GM12878 (cell line): Measurements from ENCODE around the gene OTC. TPM values are rescaled to one million over a fixed set of nuclear protein-coding genes. Genes with fewer than 3 reads are reported as not detected.
A peak's percentile ranks its signal among the peaks of the same experiment; 100 is the strongest.

ENCODE experiments used
- ATAC-seq: fragments of 200-7000 bp; cut with Tn5 transposase; 3 replicates; pipeline ENCODE4 v1.9.1; 2020; ENCODE audit warnings: mild to moderate bottlenecking, moderate library complexity
- BruUV-seq: library from RNA; stranded (reverse); fragments of 400-500 nt; replicated peaks from 2 replicates; lab custom pipeline; 2021; lab: Mats Ljungman, UMichigan
- CTCF ChIA-PET: fragments of 300-600 bp; sonication (Branson Sonifier 250); formaldehyde crosslinking; extraction: SDS; loops from one replicate; lab custom pipeline; 2021; ENCODE audit warnings: inconsistent platforms; lab: Yijun Ruan, JAX
- POLR2A ChIA-PET: fragments of 350-600 bp; formaldehyde crosslinking; extraction: SDS; loops from one replicate; lab custom pipeline; 2021; ENCODE audit warnings: inconsistent platforms; lab: Charles Lee
- RAD21 ChIA-PET: fragments of 300-600 bp; sonication (Branson Sonifier 250); formaldehyde crosslinking; loops from one replicate; lab custom pipeline; 2023; ENCODE audit warnings: antibody characterized with exemption; ENCODE audit not compliant: unreplicated experiment; lab: Charles Lee
- SMC1A ChIA-PET: fragments of 300-600 bp; sonication (Branson Sonifier 250); formaldehyde crosslinking; loops from one replicate; lab custom pipeline; 2023; ENCODE audit not compliant: unreplicated experiment, uncharacterized antibody; lab: Charles Lee
- DNase-seq: peaks from one replicate; pipeline ENCODE4 v3.0.0-alpha.2; 2011; ENCODE audit warnings: low read depth, low spot score
- FAIRE-seq: peaks from 3 replicates; lab custom pipeline; 2011; peaks lifted over from hg19 to GRCh38; lab: Jason Lieb, UNC
- H2AFZ ChIP-seq: 2 replicates; pipeline ENCODE4 v1.6.0; 2011; ENCODE audit warnings: low read depth, low read length, control low read depth; ENCODE audit not compliant: control insufficient read depth
- H3K27ac ChIP-seq: 2 replicates; pipeline ENCODE4 v1.5.1; 2011; ENCODE audit warnings: control low read depth; ENCODE audit not compliant: control insufficient read depth, insufficient read depth
- H3K27me3 ChIP-seq, 2 experiments: replicated peaks in 1 of 2; 2 replicates each; pipeline versions ENCODE4 v1.6.0 to v1.6.1; 2011; ENCODE audit warnings: low read length in 1 of 2; ENCODE audit not compliant: control insufficient read depth in 2 of 2, insufficient read depth in 2 of 2
- H3K36me3 ChIP-seq, 2 experiments: 2 replicates each; pipeline ENCODE4 v1.5.1; 2011; ENCODE audit warnings: low read length in 1 of 2; ENCODE audit not compliant: control insufficient read depth in 2 of 2, insufficient read depth in 2 of 2
- H3K4me1 ChIP-seq: 2 replicates; pipeline ENCODE4 v1.6.1; 2011; ENCODE audit warnings: mild to moderate bottlenecking, low read length, moderate library complexity, mixed read lengths; ENCODE audit not compliant: control insufficient read depth, insufficient read depth
- H3K4me2 ChIP-seq: 2 replicates; pipeline ENCODE4 v1.6.0; 2011; ENCODE audit warnings: control low read depth; ENCODE audit not compliant: control insufficient read depth, insufficient read depth
- H3K4me3 ChIP-seq: fragments of 200-600 bp; sonication (generic); 2 replicates; pipeline ENCODE4 v1.5.1; 2016
- H3K79me2 ChIP-seq: 2 replicates; pipeline ENCODE4 v1.6.0; 2011; ENCODE audit warnings: low read length; ENCODE audit not compliant: control insufficient read depth, insufficient read depth
- H3K9ac ChIP-seq: 2 replicates; pipeline ENCODE4 v1.8.0; 2011; ENCODE audit warnings: low read length, control low read depth, mixed read lengths; ENCODE audit not compliant: control insufficient read depth, insufficient read depth
- H3K9me3 ChIP-seq: replicated peaks from 3 replicates; pipeline ENCODE4 v1.5.1; 2011; ENCODE audit warnings: mild to moderate bottlenecking, low read length; ENCODE audit not compliant: control insufficient read depth, insufficient read depth
- H4K20me1 ChIP-seq: 2 replicates; pipeline ENCODE4 v1.6.0; 2011; ENCODE audit not compliant: control insufficient read depth, insufficient read depth
- ATF7 ChIP-seq: fragments of 450-650 bp; IDR thresholded peaks from 2 replicates; pipeline ENCODE4 v1.6.1; 2016; ENCODE audit warnings: low read depth, mild to moderate bottlenecking
- BRCA1 ChIP-seq: IDR thresholded peaks from 2 replicates; pipeline ENCODE4 v1.6.1; 2011; ENCODE audit warnings: low read depth, low read length, improper control_type of control experiment
- EED ChIP-seq: sonication (generic); IDR thresholded peaks from 2 replicates; pipeline ENCODE4 v1.6.1; 2016; ENCODE audit warnings: antibody characterized with exemption, low read depth
- EGR1 ChIP-seq, 2 experiments: IDR thresholded peaks; 1 replicate in 1 of 2; 2 replicates in 1 of 2; pipeline ENCODE4 v1.6.1; 2011 to 2012; ENCODE audit warnings: low read depth in 2 of 2, low read length in 2 of 2, borderline replicate concordance in 1 of 2, mild to moderate bottlenecking in 1 of 2, moderate library complexity in 1 of 2
- MEF2A ChIP-seq: IDR thresholded peaks from 2 replicates; pipeline ENCODE4 v1.6.1; 2011; ENCODE audit warnings: low read depth, mild to moderate bottlenecking, low read length, moderate library complexity; ENCODE audit not compliant: insufficient read depth
- MEF2B ChIP-seq: fragments of 450-650 bp; IDR thresholded peaks from 2 replicates; pipeline ENCODE4 v1.6.1; 2018; ENCODE audit warnings: mild to moderate bottlenecking, moderate library complexity; ENCODE audit not compliant: partially characterized antibody, poor library complexity, severe bottlenecking
- NR2C2 ChIP-seq: IDR thresholded peaks from 2 replicates; pipeline ENCODE4 v1.6.1; 2011; ENCODE audit warnings: borderline replicate concordance, low read depth; ENCODE audit not compliant: control insufficient read depth, insufficient read length
- NRF1 ChIP-seq: conservative IDR thresholded peaks from 2 replicates; pipeline ENCODE4 v1.6.1; 2011; ENCODE audit warnings: mild to moderate bottlenecking, low read depth, low read length, improper control_type of control experiment
- ZZZ3 ChIP-seq: IDR thresholded peaks from 2 replicates; pipeline ENCODE4 v1.6.1; 2011; ENCODE audit warnings: low read depth; ENCODE audit not compliant: control insufficient read depth, insufficient read length
- WGBS: methylation state at CpG from one replicate; pipeline ENCODE4 v1.1.6; 2016; ENCODE audit warnings: low lambda C conversion rate; ENCODE audit not compliant: insufficient replicate concordance, insufficient coverage; ENCODE audit errors: missing lambda C conversion rate; 5-methylcytosine and 5-hydroxymethylcytosine counted together
- in situ Hi-C: fragments of 300-500 bp; cut with MboI; formaldehyde crosslinking; loops from 9 replicates; pipeline ENCODE4 v1.14.3; 2018; ENCODE audit warnings: mixed read lengths
- intact Hi-C: fragments of 100-400 bp; cut with micrococcal nuclease; formaldehyde crosslinking; loops from one replicate; pipeline ENCODE4 v1.14.2; 2022; ENCODE audit not compliant: unreplicated experiment
- polyA plus RNA-seq, 11 experiments: library from polyadenylated mRNA; depleted of rRNA in 4 of 11; unstranded in 6 of 11; stranded (reverse) in 5 of 11; fragments of >200 nt; fragmentation: Nextera tagmentation in 4 of 11; fragmentation: Illumina TruSeq in 1 of 11; extraction: Ambion mirVana in 4 of 11; extraction: Trizol in 1 of 11; gene quantifications; 1 replicate in 1 of 11; 2 replicates in 10 of 11; pipeline versions ENCODE4 v1.2.1 to v1.2.3, GENCODE V29; 2011 to 2016; ENCODE audit warnings: inconsistent platforms in 2 of 11, missing spikeins in 2 of 11, low read depth in 1 of 11
- total RNA-seq, 4 experiments: library from RNA; depleted of rRNA in 3 of 4; stranded (reverse); fragments of >200 nt in 3 of 4; fragmentation: Illumina TruSeq in 1 of 4; extraction: Trizol in 1 of 4; gene quantifications; 2 replicates each; pipeline versions ENCODE4 v1.2.1 to v1.2.3, GENCODE V29; 2013 to 2021
- TF ChIP-seq, protein P1 (sequence below): fragments of 150-350 bp; IDR thresholded peaks from 2 replicates; pipeline ENCODE4 v1.6.1; 2016; ENCODE audit warnings: low read depth, low read length
- TF ChIP-seq, protein P2 (sequence below): IDR thresholded peaks from 2 replicates; pipeline ENCODE4 v1.6.1; 2011; ENCODE audit warnings: mild to moderate bottlenecking, low read depth, low read length, moderate library complexity; ENCODE audit not compliant: insufficient replicate concordance
- TF ChIP-seq, protein P3 (sequence below): IDR thresholded peaks from 2 replicates; pipeline ENCODE4 v1.6.1; 2012; ENCODE audit warnings: mild to moderate bottlenecking, low read depth, low read length

Gene OTC
- total and polyA plus RNA-seq, 10 of the 15 experiments (the other 5 are each of a cell fraction or from before 2014, with no cell fraction given) = not detected

DNA sequence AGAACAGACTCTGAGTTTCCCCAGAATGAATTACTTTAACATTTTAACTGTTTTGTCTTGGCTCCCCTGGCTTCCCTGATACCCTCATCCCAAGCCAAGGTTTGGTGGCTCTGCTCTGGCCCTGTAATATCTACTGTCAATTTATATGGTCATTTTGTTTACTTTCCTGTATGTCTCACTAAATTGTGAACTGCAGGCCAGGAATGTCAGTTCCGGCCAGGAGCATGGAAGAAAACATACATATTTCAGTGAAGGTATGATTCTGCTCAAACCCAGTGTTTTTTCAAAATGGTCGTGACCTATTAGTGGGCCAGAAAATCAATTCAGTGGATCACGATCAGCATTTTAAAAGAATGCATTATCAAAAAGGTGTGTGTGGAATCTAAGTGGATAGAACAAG is 26.3 kb upstream of the OTC start:
- 1% methylated on average over 3 of the region's 3 CpGs for WGBS
- Histone ChIP-seq H3K79me2 (peaks cover 4% of the 10 kb centered on the region), H2AFZ (no peak overlapping the region; the same call in 1 of the 2 replicates), H3K36me3 (no peaks in the 10 kb centered on the region), H3K27me3 (no peaks in the 10 kb centered on the region), H3K9ac (no peak overlapping the region; the same call in 1 of the 2 replicates), H3K4me1 (no peaks in the 10 kb centered on the region; the same call in 1 of the 2 replicates), H3K9me3 (no peaks in the 10 kb centered on the region), H3K27ac (no peak overlapping the region), H3K4me2 (peak overlapping the region; percentile 47), H4K20me1 (no peaks in the 10 kb centered on the region), H3K4me3 (peak overlapping the region; percentile 56; the same call in 1 of the 2 replicates)
- in situ Hi-C loops (loop anchor here (5.0 kb wide), 1 partner anchor 69 kb away; no protein-coding TSS in a partner anchor), intact Hi-C loops (loop anchor here (2.0 to 5.0 kb wide), 2 partner anchors 55 to 399 kb away; no protein-coding TSS in a partner anchor)
- POLR2A ChIA-PET = interaction anchor here (0.9 to 1.0 kb wide), 2 partner anchors 52 to 66 kb away, joined by 3 to 5 read pairs; no protein-coding TSS in a partner anchor
- SMC1A ChIA-PET = interaction anchor here (1.5 to 3.5 kb wide), 4 partner anchors 24 to 136 kb away, joined by 4 to 33 read pairs (median 16); no protein-coding TSS in a partner anchor
- FAIRE-seq = no peak
- CTCF ChIA-PET = interaction anchor here (1.6 to 3.2 kb wide), 4 partner anchors 18 to 159 kb away, joined by 3 to 43 read pairs (median 6); no protein-coding TSS in a partner anchor
- RAD21 ChIA-PET = interaction anchor here (0.9 to 2.9 kb wide), 10 partner anchors 43 to 580 kb away, joined by 3 to 32 read pairs (median 6); no protein-coding TSS in a partner anchor
- no TSS peak for BruUV-seq
- no peak for DNase-seq
- TF ChIP-seq MEF2B = no peak
- TF ChIP-seq EGR1 (IDR thresholded peaks at IDR 0.05; ENCODE audit: borderline replicate concordance in 1 of 2, low read depth in 2 of 2, low read length in 2 of 2) = no peak
- TF ChIP-seq, protein P1, sequence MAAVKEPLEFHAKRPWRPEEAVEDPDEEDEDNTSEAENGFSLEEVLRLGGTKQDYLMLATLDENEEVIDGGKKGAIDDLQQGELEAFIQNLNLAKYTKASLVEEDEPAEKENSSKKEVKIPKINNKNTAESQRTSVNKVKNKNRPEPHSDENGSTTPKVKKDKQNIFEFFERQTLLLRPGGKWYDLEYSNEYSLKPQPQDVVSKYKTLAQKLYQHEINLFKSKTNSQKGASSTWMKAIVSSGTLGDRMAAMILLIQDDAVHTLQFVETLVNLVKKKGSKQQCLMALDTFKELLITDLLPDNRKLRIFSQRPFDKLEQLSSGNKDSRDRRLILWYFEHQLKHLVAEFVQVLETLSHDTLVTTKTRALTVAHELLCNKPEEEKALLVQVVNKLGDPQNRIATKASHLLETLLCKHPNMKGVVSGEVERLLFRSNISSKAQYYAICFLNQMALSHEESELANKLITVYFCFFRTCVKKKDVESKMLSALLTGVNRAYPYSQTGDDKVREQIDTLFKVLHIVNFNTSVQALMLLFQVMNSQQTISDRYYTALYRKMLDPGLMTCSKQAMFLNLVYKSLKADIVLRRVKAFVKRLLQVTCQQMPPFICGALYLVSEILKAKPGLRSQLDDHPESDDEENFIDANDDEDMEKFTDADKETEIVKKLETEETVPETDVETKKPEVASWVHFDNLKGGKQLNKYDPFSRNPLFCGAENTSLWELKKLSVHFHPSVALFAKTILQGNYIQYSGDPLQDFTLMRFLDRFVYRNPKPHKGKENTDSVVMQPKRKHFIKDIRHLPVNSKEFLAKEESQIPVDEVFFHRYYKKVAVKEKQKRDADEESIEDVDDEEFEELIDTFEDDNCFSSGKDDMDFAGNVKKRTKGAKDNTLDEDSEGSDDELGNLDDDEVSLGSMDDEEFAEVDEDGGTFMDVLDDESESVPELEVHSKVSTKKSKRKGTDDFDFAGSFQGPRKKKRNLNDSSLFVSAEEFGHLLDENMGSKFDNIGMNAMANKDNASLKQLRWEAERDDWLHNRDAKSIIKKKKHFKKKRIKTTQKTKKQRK = no peak
- no peak for TF ChIP-seq ATF7
- no peak for TF ChIP-seq NR2C2
- TF ChIP-seq, protein P2, sequence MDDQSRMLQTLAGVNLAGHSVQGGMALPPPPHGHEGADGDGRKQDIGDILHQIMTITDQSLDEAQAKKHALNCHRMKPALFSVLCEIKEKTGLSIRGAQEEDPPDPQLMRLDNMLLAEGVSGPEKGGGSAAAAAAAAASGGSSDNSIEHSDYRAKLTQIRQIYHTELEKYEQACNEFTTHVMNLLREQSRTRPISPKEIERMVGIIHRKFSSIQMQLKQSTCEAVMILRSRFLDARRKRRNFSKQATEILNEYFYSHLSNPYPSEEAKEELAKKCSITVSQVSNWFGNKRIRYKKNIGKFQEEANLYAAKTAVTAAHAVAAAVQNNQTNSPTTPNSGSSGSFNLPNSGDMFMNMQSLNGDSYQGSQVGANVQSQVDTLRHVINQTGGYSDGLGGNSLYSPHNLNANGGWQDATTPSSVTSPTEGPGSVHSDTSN = no peak
- no peak for TF ChIP-seq EED
- TF ChIP-seq, protein P3, sequence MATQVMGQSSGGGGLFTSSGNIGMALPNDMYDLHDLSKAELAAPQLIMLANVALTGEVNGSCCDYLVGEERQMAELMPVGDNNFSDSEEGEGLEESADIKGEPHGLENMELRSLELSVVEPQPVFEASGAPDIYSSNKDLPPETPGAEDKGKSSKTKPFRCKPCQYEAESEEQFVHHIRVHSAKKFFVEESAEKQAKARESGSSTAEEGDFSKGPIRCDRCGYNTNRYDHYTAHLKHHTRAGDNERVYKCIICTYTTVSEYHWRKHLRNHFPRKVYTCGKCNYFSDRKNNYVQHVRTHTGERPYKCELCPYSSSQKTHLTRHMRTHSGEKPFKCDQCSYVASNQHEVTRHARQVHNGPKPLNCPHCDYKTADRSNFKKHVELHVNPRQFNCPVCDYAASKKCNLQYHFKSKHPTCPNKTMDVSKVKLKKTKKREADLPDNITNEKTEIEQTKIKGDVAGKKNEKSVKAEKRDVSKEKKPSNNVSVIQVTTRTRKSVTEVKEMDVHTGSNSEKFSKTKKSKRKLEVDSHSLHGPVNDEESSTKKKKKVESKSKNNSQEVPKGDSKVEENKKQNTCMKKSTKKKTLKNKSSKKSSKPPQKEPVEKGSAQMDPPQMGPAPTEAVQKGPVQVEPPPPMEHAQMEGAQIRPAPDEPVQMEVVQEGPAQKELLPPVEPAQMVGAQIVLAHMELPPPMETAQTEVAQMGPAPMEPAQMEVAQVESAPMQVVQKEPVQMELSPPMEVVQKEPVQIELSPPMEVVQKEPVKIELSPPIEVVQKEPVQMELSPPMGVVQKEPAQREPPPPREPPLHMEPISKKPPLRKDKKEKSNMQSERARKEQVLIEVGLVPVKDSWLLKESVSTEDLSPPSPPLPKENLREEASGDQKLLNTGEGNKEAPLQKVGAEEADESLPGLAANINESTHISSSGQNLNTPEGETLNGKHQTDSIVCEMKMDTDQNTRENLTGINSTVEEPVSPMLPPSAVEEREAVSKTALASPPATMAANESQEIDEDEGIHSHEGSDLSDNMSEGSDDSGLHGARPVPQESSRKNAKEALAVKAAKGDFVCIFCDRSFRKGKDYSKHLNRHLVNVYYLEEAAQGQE = no peak
- no peak for TF ChIP-seq MEF2A
- no peak for TF ChIP-seq NRF1
- no peak for TF ChIP-seq BRCA1
- TF ChIP-seq ZZZ3 = no peak
- no peak for ATAC-seq
